Muscle of arm (tissue), 12 donors: ENCODE data around the gene EPS15. TPM values are rescaled to one million over a fixed set of nuclear protein-coding genes. Genes with fewer than 3 reads are reported as not detected.
A peak's percentile ranks its signal among the peaks of the same experiment; 100 is the strongest.
"Not testable (repeated sequence)": the region's sequence is repeated elsewhere in the genome, so short reads cannot be mapped to it uniquely, and the experiment has no call there.

Source experiments
- DNase-seq: peaks from one replicate; pipeline ENCODE4 v3.0.0-alpha.2; 2013
- polyA plus RNA-seq, 12 donors: library from polyadenylated mRNA; unstranded; fragments of 120-200 nt; gene quantifications; one replicate each; pipeline ENCODE4 v1.2.1, GENCODE V29; 2013; ENCODE audit not compliant: insufficient read length in 12 of 12

Gene EPS15
- polyA plus RNA-seq, 12 donors: 23.2 to 41.7 (median 37.5) TPM; not detected in 1

DNA sequence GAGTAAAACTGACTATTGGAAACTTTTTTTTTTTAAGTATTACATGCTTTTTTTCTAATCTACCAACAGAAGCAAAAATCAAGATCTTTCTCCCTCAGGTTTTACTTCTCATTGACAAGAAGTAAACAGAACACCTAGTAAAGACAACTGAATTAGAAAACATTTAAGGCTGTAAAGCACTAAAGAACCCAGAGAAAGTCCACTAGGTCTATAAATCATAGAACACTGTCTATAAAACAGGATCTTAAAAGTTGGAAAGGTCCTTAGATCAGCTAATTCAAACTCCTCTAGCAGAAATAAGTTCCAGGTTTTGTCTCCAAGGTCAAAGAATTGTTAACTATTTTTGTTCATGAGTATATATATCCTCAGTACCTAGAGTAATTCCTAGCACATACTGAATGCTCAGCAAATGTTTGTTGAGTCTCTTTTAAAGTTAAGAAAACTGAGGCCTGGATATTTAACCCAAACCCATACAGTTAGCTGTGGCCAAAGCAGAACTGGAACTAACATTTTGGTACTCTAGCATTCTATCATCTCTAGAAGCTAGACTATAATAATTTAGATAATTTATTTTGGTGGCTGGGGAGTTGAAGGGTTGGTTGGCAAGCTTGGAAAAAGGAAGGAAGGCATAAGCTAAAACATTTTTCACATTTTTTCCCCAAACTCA lies 3.0 kb downstream of the EPS15 start:
- no peak for DNase-seq

DNA sequence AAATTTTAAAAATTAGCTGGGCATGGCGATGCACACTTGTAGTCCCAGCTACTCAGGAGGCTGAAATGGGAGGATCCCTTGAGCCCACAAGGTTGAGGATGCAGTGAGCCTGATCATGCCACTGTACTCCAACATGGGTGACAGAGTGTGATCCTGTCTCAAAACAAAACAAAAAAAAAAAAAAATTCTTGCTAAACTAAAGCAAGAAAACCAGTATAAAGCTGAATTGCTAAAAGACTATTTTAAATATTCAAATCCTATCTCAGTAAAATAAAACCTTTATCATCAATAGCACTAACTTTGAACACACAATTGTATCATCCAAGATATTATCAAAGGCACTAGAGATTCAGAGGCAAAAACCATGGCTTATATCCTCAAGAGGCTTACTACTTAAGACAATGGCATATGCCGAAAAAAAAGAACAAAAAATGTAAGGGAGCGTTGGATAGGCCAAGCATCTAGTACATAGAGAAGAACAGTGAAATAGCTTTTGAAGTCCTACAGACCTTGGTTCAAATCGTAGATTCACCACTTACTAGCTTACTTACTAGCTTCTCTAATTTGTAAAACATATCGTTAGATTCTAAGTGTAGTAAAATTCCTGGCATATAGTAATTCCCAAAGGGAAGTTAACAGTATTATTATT lies 3.6 kb downstream of the EPS15 start:
- DNase-seq: no peak

DNA sequence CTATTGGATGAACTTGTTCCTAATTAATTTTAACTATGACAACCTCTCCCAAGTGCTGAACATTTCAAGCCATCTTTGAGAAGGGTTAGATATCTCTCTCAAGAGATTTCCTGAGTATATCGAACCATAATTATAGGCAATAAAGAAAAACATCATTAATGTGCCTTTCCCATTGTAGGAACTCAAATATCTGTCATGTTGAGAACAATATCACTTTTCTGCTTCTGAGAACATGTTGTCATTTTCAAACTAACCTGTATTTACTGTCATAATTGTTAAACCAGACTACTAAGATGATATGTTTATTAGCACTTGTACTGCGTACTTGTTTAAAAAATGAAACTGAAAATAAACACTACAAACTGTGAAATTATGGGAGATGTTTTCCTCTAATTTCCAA lies 4.3 kb downstream of the EPS15 start:
- DNase-seq: no peak

DNA sequence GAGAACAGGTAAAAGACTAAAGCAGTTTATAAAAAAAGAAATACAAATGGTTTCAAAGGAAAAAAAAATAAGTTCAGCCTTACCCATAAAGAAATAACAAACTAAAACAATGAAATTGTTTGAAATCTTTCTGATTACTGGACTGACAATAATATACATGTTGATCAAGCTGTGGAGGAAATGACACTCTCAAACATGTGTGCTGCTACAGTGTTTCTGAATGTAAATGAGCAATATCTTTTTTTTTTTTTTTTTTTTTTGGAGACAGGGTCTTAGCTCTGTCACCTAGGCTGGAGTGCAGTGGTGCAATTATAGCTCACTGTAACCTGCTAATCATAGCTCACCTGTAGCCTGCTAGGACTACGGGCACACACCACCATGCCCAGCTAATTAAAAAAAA lies 6.5 kb downstream of the EPS15 start:
- no peak for DNase-seq

GRCh38 chr1:51512120-51512519 lies 6.9 kb downstream of the EPS15 start:
- DNase-seq: no peak

DNA sequence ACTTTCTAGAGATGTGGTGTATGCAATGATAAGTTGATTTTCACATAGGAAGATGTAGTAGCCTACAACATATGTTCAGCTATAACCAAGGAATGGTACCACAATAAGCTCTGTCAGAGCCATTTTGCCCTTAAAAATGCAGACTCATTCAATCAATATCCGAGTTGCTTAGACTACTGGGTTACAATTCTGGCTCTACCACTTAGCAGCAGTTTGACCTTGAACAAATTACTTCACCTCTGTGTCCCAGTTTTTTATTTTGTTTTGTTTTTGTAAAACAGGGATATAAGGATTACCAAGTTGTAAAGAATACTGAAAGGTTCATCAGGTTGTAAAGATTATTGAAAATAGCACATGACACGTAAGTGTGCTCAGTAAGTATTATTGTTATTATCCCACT lies 9.3 kb downstream of the EPS15 start:
- DNase-seq: no peak

DNA sequence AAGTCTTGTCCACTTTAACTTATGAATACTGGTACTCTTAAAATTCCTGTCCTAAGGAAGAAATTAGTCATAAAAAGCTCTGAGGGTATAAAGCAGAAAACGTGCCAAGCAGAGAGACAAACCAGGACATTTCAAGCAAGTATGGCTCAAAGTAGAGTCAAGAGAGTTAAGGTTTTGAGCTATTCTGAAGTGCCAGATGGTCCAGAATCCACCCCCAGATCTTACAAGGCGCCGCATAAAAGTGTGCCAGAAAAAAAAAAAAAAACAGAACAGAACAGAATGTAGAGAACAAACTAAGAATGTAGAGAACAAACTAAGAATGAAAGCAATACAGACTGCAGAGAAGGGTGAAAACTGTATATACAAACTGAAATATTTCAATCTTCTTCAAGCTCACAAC lies 12.5 kb downstream of the EPS15 start:
- peak; percentile 77 for DNase-seq

DNA sequence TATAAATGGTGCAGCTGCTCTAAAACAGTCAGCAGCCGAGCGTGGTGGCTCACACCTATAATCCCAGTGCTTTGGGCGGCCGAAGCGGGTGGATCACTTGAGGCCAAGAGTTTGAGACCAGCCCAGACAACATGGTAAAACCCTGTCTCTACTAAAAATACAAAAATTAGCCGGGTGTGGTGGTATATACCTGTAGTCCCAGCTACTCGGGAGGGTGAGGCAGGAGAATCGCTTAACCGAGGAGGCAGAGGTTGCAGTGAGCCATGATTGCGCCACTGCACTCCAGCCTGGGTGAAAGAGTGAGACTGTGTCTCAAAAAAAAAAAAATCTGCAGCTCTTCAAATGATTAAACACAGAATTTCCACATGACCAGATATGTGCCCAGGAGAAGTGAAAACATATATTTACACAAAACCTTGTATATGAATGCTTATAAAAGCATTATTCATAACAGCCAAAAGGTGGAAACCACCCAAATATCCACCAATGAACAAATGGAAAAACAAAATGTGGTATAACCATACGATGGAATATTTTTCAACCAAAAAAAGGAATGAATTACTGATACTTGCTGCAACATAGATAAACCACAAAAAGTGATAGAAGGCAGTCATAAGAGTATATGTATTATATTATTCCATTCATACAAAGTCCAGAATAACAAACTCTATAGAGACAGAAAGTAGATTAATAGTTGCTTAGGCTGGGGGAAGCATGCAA lies 14.1 kb downstream of the EPS15 start:
- DNase-seq: no peak

DNA sequence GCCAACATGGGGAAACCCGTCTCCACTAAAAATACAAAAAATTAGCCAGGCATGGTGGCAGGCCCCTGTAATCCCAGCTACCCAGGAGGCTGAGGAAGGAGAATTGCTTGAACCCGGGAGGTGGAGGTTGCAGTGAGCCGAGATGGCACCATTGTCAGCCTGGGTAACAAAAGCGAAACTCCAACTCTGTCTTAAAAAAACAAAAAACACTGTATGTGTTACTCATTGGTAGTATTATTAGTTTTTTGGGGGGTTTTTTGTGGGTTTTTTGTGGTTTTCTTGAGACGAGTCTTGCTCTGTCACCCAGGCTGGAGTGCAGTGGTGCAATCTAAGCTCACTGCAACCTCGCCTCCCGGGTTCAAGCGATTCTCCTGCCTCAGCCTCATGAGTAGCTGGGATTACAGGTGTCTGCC lies 17.8 kb downstream of the EPS15 start:
- not testable (repeated sequence) for DNase-seq

DNA sequence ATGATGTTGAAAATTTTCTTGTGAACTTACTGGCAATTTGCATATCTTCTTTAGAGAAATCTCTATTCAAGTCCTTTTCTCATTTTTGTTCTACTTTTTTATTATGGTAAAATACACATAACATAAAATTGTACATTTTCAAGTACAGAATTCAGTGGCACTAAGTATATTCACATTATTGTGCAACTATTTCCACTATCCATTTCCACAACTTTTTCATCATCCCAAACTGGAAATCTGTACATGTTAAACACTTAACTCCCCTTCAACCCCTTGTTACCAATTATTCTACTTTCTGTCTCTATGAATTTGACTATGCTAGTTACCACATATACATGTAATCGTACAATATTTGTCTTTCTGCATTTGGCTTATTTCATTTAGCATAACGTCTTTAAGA lies 19.4 kb downstream of the EPS15 start:
- no peak for DNase-seq

DNA sequence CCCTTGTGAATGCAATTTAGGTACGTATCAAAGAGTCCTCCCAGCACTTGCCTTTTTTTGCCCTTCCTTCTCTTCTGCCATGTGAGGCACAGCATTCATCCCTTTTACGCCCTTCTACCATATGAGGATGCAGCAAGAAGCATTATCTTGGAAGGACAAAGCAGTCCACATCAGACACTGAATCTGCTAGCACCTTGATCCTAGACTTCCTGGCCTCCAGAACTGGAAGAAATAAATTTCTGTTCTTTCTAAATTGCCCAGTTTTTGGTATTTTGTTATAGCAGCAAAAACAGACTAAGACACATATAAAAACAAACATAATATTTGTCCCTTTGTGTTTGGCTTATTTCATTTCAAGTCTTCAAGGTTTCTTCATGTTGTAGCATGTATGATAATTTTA lies 20.1 kb downstream of the EPS15 start:
- no peak for DNase-seq

- no peak for DNase-seq
Observed at GRCh38 chr1:51497340-51497739, 21.7 kb downstream of the EPS15 start.

DNA sequence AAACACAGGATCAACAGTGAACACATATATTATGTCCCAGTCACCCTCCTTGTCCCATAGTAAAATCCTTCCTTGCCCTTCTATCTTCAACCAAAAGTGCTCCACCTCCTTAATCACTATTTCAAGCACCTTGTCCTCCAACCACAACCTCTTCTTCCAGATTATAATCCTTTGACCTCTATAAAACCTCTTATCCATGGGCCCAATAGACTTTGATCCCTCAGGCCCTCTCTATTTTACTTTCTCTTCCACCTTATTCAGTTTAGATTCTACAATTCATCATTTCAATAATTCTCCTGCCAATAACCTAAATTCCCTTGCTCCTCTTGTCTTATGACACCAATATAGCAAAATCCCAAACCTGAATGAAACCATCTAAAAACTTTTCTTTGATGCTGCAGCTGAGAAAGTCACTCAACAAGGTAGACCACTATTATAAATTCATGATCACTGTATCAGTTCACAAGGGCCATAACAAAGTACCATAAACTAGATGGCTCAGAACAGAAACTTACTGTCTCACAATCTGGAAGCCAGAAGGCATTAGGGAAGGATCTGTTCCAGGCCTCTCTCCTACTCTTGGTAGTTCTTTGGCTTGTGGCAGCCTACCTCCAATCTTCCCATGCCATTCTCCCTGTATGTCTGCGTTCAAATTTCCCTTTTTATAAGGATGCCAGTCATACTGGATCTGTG lies 24.8 kb downstream of the EPS15 start:
- no peak for DNase-seq

DNA sequence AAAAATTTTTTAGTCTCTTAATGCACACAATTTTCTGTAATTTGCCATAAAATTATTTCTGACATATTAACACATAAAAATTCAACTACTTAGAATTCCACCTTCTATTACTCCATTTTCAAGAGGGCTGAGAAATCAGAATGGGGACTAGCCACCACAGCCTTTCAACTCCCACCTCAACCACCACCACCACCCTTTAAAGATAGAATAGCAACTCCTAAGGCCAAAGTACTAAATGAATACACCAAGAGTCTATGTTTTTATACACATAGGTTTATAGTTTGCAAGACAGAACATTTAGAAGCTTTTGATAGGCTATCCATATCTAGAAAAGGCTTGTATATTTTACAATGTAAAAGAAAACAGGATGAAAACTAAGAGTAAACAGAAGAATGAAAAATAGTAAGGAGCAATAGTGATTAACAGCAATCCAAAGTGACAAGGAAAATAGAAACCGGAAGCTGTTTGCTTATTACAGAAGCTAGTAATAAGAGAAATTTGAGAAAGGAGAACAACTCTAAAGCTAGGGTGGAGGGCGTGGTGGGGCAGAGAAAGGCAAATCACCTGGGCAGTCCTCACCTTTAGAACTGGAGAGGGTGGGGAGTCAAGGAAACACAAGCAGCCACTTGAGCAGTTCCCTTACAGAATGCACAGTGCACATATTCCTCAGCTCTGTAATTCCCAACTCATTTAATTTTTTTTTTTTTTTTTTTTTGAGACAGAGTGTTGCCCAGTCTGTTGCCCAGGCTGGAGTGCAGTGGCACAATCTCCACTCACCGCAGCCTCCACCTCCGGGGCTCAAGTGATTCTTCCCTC lies 27.7 kb downstream of the EPS15 start:
- no peak for DNase-seq

DNA sequence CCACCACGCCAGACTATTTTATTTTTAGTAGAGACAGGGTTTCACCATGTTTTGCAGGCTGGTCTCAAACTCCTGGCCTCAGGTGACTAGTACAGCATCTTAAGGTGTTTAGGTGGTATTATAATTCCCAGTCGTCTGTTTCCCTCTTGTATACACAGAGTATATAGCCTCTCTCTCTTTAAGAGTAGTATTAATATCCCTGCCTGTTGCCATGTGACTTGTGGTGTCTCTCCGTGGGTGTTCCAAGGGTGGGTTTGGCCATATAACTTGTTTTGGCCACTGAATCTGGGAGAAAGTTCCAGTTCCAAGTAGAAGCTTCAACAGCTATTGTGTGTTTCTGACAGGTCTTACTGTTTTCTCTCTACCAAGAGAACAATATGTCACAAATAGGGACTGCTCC lies 29.6 kb downstream of the EPS15 start:
- DNase-seq: no peak

DNA sequence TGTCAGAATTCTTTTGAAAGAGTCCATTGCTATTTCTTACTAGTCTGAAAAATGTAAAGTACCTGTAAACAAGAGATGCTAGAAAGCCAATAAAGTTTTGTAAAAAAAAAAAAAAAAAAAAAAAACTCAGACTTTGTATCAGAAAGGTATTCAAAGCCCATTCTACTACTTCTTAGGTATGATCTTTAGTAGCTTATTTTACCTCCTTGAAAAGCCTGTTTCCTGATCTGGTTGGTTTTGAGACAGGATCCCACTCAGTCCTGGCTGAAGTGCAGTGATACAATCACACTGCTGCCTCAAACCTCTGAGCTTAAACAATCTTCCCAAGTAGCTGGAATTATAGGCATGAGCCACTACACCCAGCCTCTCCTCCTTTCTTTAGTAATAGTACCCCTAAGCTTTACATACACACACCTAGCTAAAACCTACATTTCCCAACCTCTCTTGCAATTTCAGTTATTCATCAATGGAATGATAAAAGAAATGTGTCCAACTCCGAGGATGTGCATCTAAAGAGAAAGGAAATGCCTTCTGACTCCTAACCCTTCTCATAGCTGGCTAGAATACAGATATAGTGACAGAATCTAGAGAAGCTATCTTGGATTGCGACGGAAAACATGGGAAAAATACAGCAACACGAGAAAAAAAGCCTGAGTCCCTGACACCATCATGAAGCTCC lies 30.6 kb downstream of the EPS15 start:
- DNase-seq: no peak

DNA sequence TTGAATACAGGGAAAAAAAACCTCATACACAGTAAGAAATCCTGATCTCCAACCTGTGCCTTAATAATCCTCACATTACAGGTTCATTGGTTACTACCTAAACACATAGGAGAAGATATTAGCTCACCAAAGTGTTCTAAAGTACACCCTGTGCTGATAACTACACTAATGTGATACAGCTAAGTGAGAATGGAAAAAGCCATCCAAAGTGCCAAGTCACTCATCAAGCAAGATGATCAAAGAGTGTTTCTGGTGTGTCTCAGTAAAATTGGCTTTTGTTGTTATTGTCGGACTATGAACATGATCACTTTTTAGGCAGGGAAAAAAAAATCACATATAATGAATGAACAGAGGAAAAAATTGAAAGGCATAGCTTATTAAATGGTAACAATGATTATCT lies 31.4 kb downstream of the EPS15 start:
- DNase-seq: no peak

GRCh38 chr1:51484591-51484990 lies 34.5 kb downstream of the EPS15 start:
- no peak for DNase-seq

- DNase-seq: no peak
Observed at GRCh38 chr1:51482881-51483280, 36.2 kb downstream of the EPS15 start.

GRCh38 chr1:51474832-51475620 lies 44.0 kb downstream of the EPS15 start:
- not testable (repeated sequence) for DNase-seq
